ENCODE measurements around the gene AQP9. TPM values are rescaled to one million over a fixed set of nuclear protein-coding genes. Genes with fewer than 3 reads are reported as not detected.
A peak's percentile ranks its signal among the peaks of the same experiment; 100 is the strongest.

The AQP9 gene
- total RNA-seq, 1 donor from 2014 or later = 0.26 TPM

DNA sequence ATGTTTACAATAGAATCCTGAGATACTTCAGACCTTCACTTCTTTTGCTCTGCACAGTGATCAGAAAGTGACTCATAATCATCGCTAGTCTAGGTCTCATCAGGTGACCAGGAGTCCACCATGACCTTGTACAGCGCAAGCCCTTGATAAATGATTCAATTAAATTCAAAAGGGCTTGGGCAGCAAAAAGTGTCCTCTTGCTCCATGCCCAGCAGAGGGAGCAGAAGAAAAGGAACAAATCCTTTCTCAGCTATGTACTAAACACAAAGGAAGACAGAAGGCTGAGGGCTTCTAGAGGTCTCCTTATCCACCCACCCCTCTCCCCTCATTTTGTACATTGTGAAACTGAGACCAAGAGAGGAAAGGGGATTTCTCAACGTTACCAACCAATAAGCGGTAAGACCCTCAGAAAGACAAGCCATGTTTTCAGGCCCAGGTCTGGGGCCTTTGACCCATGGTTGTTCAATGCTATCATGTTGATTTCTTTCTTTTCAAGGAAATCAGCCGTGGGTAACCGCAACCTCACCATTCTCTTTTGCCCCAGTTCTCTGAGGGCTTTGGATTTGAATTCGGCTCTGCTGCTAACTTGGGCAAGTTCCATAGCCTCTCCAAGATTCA, 74.8 kb downstream of the AQP9 start:
- intact Hi-C loops (cut with micrococcal nuclease) = no loop called here
- H3K9me3 Mint-ChIP-seq = no peaks in the 10 kb centered on the region
- H3K27me3 Mint-ChIP-seq = peaks cover 15% of the 10 kb centered on the region
- DNase-seq = peak; percentile 63
- H3K36me3 Mint-ChIP-seq (ENCODE audit: low read depth) = no peaks in the 10 kb centered on the region
- H3K4me3 Mint-ChIP-seq = no peak overlapping the region
- no peak overlapping the region for H3K27ac Mint-ChIP-seq
- H3K4me1 Mint-ChIP-seq = no peaks in the 10 kb centered on the region

DNA sequence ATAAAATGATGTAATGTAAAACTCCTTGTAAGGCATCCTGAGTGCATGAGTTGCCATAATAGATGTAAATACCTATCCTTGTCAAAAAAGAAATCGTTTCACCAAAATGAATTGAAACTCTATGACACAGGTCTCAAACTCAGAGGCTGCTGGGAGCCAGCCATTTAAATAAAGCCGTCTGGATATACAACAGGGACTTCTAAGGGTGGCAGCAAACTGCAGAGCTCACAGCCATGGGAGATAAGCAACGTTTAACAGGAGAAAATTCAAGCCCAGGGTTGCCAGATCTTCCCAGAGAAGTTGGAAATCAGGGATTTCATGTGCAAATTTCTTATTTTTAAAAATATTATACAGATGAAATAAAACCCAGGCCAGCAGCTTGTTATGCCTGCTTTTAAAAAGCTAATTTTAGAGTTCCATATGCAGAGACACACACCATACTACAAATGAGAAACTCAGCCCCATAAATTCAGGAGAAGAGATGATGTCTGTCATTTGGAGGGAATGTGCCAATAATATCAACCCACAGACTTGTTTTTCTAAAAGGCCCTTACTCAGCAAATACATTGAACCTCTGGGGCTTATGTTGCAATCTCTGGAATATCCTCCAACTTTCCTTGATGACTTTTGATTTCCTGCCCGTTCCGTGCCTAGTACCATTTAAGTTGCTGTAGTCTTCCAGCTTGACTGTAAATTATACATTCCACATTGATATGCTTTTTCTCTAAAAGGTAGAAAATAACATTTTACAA, 75.6 kb downstream of the AQP9 start:
- Mint-ChIP-seq H3K4me1 (no peaks in the 10 kb centered on the region), H3K4me3 (no peak overlapping the region), H3K36me3 (ENCODE audit: low read depth) (no peaks in the 10 kb centered on the region), H3K9me3 (no peaks in the 10 kb centered on the region), H3K27ac (no peak overlapping the region), H3K27me3 (peaks cover 17% of the 10 kb centered on the region)
- no peak for DNase-seq
- intact Hi-C loops (cut with micrococcal nuclease) = no loop called here

DNA sequence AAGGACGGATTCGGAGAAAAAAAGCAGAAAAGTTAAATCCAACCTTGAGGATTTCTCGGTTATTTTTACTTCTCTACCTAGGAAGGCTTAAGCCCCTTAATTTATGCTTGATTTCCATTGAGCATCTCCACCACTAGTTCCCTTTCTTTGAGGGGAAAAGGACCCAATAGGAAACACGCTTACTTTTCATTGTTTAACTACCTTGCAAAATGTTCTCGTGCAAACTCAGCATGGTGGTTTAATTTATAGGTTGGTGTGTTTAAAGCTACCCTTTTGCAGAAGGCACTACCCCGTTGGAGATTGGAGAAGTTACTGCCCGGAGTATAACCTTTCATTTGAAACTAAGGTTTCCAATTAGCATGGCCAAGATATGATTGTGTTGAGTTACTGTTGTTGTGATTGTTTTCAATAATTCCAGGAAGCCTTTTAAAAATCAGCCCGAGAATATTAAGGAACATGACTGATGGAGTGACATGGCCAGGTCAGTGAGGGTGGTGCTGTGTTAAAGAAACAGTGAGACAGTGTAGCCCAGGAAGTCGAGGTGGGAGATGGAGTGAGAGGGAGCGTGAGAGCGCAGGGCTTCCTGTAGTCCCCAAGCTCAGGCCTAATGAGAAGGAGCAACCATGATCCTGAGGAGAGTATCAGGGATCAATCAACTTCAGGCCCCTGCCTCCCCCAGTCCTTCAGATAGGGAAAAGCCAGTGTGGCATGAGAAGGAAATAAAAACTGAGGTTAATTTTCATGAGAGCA, 76.6 kb downstream of the AQP9 start:
- DNase-seq = no peak
- Mint-ChIP-seq H3K27me3 (peaks cover 27% of the 10 kb centered on the region), H3K4me1 (no peaks in the 10 kb centered on the region), H3K36me3 (ENCODE audit: low read depth) (no peaks in the 10 kb centered on the region), H3K4me3 (no peak overlapping the region), H3K27ac (no peak overlapping the region), H3K9me3 (no peaks in the 10 kb centered on the region)
- intact Hi-C loops (cut with micrococcal nuclease) = no loop called here

DNA sequence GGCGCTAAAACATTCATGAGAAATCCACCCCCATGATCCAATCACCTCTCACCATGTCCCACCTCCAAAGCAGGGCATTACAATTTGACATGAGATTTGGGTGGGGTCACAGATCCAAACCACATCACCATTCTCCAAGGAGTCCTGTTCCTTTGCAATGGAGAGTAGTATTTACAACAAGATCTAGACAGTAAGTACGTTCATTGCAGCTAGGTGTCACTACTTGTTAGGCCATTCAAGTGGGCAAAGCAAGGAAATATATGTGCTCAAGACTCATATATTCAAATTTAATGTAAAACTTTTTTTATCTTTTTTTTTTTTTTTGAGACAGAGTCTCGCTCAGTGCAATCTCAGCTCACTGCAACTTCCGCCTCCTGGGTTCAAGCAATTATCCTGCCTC, 79.3 kb downstream of the AQP9 start:
- no peaks in the 10 kb centered on the region for H3K36me3 Mint-ChIP-seq (ENCODE audit: low read depth)
- H3K27ac Mint-ChIP-seq = no peak overlapping the region
- peaks cover 37% of the 10 kb centered on the region for H3K27me3 Mint-ChIP-seq
- intact Hi-C loops (cut with micrococcal nuclease) = no loop called here
- no peaks in the 10 kb centered on the region for H3K9me3 Mint-ChIP-seq
- H3K4me3 Mint-ChIP-seq = no peak overlapping the region
- DNase-seq = no peak
- no peaks in the 10 kb centered on the region for H3K4me1 Mint-ChIP-seq

DNA sequence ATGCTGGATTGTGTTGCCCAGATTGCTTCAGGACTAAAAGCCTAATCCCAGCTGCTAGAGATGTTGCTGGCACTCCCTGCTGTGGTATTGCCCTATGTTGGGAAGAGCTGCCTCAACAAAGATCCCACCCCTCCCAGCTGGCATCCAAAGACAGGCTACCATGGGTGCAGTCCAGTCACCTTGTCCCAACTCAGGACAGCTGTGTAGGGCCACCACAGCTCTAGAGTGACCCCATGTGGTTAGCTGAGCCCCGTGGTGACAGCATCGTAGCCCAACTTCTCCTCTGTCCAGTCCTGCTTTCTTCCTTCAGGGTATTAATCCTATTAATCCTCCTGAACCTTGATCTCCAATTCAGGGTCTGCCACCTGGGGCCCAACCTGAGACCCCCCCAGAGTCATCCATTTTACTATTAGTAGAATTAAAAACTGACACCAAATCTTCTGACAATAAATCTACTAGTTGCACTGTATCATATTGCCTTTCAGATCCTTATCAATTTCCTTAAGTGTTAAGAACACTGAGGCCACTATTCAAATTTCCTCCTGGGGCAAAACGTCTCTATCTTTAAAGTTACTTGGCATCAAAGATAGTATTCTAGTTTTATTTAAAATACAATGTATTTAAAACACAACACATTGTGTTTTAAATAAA, 83.5 kb downstream of the AQP9 start:
- Mint-ChIP-seq H3K9me3 (no peaks in the 10 kb centered on the region), H3K4me1 (no peaks in the 10 kb centered on the region), H3K36me3 (ENCODE audit: low read depth) (no peaks in the 10 kb centered on the region), H3K4me3 (no peak overlapping the region), H3K27ac (no peak overlapping the region), H3K27me3 (peaks cover 26% of the 10 kb centered on the region)
- intact Hi-C loops (cut with micrococcal nuclease) = no loop called here
- DNase-seq = no peak

DNA sequence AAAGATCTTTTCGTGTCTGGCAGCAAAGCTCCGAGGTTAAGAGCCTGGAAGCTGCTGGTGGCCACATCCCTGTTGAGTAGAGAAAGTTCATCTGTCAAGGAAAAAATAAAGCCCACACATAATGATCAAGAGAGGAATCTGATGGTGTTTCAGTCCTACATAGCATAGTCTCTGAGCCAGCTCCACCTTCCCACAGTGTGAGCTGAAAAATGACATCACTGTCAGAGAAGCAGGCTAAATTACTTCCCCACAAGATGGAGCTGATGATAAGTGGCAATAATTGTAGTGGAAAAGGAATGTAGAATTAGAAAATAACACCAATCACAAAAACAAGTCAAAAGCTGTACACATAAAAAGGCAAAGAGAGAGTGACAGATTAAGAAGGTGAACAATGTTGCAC, 84.5 kb downstream of the AQP9 start:
- Mint-ChIP-seq H3K27ac (no peak overlapping the region), H3K36me3 (ENCODE audit: low read depth) (no peaks in the 10 kb centered on the region), H3K9me3 (no peaks in the 10 kb centered on the region), H3K4me3 (no peak overlapping the region), H3K27me3 (peaks cover 26% of the 10 kb centered on the region), H3K4me1 (no peaks in the 10 kb centered on the region)
- intact Hi-C loops (cut with micrococcal nuclease) = no loop called here
- DNase-seq = no peak

DNA sequence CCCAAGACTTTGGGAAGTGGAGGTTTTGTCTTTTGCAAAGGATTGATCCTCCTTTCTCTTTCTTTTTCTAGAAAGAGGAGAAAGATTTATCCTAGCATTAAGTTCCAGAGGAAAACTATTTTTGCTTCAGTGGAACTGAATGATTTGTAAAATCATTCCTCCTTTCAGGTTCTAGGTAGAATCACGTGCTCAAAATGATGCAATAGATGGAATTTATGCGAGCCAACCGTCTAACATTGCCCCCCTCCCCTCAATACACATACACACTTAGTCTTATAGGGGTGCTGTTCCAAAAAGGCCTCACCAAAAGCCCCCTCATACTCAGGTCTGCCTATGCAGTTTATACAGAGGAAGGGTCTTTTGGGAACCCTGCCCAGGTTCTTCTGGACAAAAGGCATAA, 85.3 kb downstream of the AQP9 start:
- Mint-ChIP-seq H3K27ac (no peak overlapping the region), H3K4me3 (no peak overlapping the region), H3K4me1 (peaks cover 4% of the 10 kb centered on the region), H3K9me3 (no peaks in the 10 kb centered on the region), H3K36me3 (ENCODE audit: low read depth) (no peaks in the 10 kb centered on the region), H3K27me3 (peaks cover 25% of the 10 kb centered on the region)
- no peak for DNase-seq
- intact Hi-C loops (cut with micrococcal nuclease) = no loop called here

DNA sequence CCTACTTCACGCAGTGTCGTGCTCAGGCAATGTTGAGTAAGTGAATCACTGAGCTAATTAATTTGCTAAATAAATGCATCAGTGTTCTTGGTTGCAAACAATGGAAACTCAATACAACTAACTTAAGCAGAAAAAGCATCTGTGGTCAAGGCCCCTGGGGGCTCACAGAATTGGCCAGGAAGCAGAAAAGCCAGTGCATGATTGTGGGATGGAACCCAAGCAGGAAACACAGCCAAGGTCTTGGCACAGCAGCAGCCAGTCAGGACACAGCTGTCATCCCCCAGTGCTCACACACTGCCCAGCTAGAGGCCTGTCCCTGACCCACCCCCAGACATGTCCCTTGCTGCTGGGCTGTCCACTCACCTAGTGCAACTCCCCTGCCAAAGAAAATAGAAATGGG, 85.9 kb downstream of the AQP9 start:
- Mint-ChIP-seq H3K9me3 (no peaks in the 10 kb centered on the region), H3K27me3 (peaks cover 21% of the 10 kb centered on the region), H3K36me3 (ENCODE audit: low read depth) (no peaks in the 10 kb centered on the region), H3K27ac (no peak overlapping the region), H3K4me1 (peaks cover 9% of the 10 kb centered on the region), H3K4me3 (no peak overlapping the region)
- intact Hi-C loops (cut with micrococcal nuclease) = no loop called here
- no peak for DNase-seq

DNA sequence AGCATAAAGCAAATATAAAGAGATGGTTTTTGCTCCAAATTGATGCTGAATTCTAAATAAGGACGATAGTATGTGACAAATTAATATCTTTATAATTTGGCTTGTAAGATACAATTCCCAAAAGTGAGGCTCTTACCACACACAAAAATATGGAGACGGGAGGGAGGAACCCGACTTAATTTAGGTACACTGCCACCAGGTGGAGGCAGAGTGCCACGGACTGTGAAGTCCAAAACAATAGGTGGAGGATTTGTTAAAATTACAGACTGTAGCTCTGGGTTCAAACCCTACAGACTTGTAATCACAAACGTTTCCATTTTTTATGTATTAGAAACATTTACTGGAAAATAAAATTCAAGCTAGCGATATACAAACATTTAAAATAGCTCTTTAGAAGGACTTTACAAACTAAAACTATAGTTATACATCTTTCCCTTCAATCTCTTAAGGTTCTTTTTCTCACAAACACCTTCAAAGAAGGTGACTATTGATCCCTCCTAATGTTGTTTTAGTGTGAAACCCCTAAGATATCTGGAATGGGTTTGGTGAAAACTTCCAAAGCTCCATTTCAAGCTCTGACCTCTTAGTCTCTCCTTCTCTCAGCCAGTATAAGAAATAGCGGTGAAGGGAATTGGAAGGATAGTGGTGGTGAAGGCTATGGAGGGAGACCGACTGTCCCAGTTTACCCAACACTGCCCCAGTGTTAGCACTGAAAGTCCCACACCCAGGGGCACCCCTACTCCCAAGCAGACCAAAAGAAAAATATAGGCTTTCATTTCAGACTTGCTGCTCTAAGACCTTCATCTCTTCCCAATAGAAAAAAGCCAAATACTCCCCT, 89.7 kb downstream of the AQP9 start:
- no peak overlapping the region for H3K27ac Mint-ChIP-seq
- peak; percentile 91 for DNase-seq
- no peaks in the 10 kb centered on the region for H3K9me3 Mint-ChIP-seq
- no peak overlapping the region for H3K4me3 Mint-ChIP-seq
- peaks cover 11% of the 10 kb centered on the region for H3K27me3 Mint-ChIP-seq
- peaks cover 10% of the 10 kb centered on the region for H3K4me1 Mint-ChIP-seq
- H3K36me3 Mint-ChIP-seq (ENCODE audit: low read depth) = no peaks in the 10 kb centered on the region
- intact Hi-C loops (cut with micrococcal nuclease) = loop anchor here (1.0 kb wide), 1 partner anchor 530 kb away; no protein-coding TSS in a partner anchor

DNA sequence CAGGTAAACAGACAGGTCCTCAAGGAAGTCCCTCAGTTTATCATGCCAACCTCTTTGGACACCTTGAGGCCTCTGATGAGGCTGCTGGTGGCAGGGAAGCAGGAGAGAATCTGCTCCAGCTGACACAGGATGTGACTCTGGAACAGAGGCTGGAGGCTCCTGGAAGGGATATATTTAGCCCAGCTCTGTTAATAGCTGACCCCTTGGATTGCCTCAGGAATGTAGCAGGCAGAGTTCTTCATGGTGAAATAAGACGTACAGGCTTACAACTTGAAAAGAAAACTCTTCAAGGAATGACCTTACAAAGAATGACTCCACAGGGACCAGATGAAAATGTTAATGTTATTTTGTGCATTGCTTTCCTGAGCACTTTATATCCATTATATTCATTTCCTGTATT, 90.5 kb downstream of the AQP9 start:
- Mint-ChIP-seq H3K27me3 (peaks cover 16% of the 10 kb centered on the region), H3K27ac (no peak overlapping the region), H3K9me3 (no peaks in the 10 kb centered on the region), H3K36me3 (ENCODE audit: low read depth) (no peaks in the 10 kb centered on the region), H3K4me1 (peaks cover 10% of the 10 kb centered on the region), H3K4me3 (no peak overlapping the region)
- no peak for DNase-seq
- intact Hi-C loops (cut with micrococcal nuclease) = no loop called here

DNA sequence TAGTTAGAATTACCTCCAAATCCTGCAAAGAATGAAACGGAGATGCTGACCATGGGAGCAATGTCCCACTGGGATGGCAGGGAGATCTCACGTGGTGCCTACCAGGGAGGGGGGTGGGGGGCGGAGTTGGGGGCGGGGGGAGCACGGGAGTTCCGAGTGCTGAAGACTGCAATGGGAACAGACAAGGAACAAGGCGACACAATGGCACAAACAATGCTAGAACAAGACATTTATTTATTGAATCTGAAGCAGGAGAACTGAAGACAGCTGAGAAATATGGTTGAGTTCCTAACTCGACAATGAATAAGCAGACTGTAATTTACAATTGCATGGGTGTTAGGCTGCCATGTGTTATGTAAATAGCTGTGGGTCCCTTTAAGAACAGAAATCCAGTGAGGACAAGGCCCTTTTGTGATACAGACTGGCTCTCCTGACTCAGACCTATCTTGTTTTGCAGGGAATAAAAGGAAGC, 91.2 kb downstream of the AQP9 start:
- intact Hi-C loops (cut with micrococcal nuclease) = no loop called here
- H3K9me3 Mint-ChIP-seq = no peaks in the 10 kb centered on the region
- H3K36me3 Mint-ChIP-seq (ENCODE audit: low read depth) = no peaks in the 10 kb centered on the region
- H3K27ac Mint-ChIP-seq = no peak overlapping the region
- no peak for DNase-seq
- H3K4me1 Mint-ChIP-seq = peaks cover 10% of the 10 kb centered on the region
- H3K27me3 Mint-ChIP-seq = peaks cover 16% of the 10 kb centered on the region
- no peak overlapping the region for H3K4me3 Mint-ChIP-seq

DNA sequence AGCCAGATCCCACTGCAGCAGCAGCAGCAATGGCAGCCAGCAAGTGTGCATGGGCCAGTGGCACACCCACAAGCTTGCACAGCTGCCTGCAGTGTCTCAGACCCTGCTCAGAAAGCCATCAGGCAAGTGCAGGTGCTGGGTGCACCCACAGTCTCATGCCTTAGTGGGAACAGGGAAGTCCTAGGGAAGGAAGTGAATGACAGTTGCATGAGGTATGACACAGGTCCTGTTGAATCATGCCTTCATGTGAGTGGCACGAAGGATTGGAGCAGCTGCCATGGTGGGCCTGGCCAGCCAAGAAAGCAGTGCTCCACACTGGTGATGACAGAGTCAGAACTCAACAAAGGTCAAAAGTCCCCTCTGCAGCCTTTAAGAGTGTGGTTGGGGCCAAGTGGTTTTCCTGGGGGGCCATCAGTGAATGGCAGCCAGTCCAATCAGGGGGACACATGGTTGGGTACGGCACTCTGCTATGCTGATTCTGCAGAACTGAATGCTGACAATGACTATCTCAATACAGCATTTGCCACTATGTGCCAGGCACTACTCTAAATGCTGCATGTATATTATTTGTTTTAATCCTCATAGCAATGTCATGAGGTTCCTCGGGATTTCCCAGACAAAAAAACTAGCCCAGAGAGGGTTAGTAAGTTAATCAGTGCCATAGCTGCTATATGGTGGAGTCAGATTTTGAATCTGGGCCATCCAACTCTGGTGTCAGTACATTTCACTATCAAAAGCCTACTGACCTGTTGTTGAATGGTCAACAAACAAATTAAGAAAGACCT, 94.3 kb downstream of the AQP9 start:
- Mint-ChIP-seq H3K4me1 (peaks cover 10% of the 10 kb centered on the region), H3K27me3 (peaks cover 16% of the 10 kb centered on the region), H3K36me3 (ENCODE audit: low read depth) (no peaks in the 10 kb centered on the region), H3K27ac (no peak overlapping the region), H3K9me3 (no peaks in the 10 kb centered on the region), H3K4me3 (no peak overlapping the region)
- intact Hi-C loops (cut with micrococcal nuclease) = no loop called here
- DNase-seq = no peak

DNA sequence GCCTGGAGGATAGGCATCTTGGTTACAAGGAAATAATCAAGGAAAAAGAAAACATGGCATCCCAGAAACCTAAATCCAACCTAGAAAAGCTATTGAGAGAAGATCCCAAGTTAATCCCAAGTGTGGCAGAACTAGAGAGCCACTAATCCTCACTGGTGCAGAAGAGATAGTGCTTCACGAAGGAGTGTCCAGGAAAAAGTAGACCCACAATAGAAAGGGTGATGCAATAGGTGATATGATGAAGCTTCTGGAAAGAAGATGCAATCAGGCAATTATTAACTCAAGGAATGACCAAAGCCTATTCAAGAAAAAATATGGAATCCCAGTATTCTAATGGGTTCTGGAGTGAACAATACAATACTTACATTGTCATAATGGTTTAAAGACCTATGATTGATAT, 95.2 kb downstream of the AQP9 start:
- Mint-ChIP-seq H3K27me3 (peaks cover 16% of the 10 kb centered on the region), H3K27ac (no peak overlapping the region), H3K4me3 (no peak overlapping the region), H3K4me1 (peaks cover 7% of the 10 kb centered on the region), H3K36me3 (ENCODE audit: low read depth) (no peaks in the 10 kb centered on the region), H3K9me3 (no peaks in the 10 kb centered on the region)
- intact Hi-C loops (cut with micrococcal nuclease) = no loop called here
- DNase-seq = no peak

All from activated CD4-positive, alpha-beta T cell treated with anti-CD3 and anti-CD28 coated beads, Interleukin-2, amount 10 ng/mL, durations not matched to agents 24 days and 14 days (primary cell).